ENCODE measurements around the gene SORT1. TPM values are rescaled to one million over a fixed set of nuclear protein-coding genes. Genes with fewer than 3 reads are reported as not detected.

SORT1 gene
- total and polyA plus RNA-seq, 2 of the 8 experiments (the other 6 are each of a cell fraction or from before 2014, with no cell fraction given), result 18.7 to 69.6 TPM

DNA sequence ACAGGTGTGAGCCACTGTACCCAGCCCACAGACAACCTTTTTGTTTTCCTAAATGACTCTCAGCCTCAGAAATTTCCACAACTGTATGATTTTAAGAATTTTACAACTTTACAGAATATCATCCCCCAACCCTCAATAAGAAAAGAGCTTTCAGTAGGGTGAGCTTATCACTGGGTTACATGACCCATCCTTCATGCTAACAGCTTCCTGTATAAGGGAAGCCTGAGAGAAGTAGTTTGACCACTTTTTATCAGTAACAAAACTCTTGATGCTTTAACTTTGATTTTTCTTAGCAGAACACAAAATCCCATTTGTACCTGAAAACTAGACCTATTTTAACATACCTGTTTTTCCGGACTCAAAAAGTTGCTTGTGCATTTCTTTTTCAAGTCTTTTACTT lies 81.2 kb downstream of the SORT1 start (continued):
- TF ChIP-seq, protein P1, sequence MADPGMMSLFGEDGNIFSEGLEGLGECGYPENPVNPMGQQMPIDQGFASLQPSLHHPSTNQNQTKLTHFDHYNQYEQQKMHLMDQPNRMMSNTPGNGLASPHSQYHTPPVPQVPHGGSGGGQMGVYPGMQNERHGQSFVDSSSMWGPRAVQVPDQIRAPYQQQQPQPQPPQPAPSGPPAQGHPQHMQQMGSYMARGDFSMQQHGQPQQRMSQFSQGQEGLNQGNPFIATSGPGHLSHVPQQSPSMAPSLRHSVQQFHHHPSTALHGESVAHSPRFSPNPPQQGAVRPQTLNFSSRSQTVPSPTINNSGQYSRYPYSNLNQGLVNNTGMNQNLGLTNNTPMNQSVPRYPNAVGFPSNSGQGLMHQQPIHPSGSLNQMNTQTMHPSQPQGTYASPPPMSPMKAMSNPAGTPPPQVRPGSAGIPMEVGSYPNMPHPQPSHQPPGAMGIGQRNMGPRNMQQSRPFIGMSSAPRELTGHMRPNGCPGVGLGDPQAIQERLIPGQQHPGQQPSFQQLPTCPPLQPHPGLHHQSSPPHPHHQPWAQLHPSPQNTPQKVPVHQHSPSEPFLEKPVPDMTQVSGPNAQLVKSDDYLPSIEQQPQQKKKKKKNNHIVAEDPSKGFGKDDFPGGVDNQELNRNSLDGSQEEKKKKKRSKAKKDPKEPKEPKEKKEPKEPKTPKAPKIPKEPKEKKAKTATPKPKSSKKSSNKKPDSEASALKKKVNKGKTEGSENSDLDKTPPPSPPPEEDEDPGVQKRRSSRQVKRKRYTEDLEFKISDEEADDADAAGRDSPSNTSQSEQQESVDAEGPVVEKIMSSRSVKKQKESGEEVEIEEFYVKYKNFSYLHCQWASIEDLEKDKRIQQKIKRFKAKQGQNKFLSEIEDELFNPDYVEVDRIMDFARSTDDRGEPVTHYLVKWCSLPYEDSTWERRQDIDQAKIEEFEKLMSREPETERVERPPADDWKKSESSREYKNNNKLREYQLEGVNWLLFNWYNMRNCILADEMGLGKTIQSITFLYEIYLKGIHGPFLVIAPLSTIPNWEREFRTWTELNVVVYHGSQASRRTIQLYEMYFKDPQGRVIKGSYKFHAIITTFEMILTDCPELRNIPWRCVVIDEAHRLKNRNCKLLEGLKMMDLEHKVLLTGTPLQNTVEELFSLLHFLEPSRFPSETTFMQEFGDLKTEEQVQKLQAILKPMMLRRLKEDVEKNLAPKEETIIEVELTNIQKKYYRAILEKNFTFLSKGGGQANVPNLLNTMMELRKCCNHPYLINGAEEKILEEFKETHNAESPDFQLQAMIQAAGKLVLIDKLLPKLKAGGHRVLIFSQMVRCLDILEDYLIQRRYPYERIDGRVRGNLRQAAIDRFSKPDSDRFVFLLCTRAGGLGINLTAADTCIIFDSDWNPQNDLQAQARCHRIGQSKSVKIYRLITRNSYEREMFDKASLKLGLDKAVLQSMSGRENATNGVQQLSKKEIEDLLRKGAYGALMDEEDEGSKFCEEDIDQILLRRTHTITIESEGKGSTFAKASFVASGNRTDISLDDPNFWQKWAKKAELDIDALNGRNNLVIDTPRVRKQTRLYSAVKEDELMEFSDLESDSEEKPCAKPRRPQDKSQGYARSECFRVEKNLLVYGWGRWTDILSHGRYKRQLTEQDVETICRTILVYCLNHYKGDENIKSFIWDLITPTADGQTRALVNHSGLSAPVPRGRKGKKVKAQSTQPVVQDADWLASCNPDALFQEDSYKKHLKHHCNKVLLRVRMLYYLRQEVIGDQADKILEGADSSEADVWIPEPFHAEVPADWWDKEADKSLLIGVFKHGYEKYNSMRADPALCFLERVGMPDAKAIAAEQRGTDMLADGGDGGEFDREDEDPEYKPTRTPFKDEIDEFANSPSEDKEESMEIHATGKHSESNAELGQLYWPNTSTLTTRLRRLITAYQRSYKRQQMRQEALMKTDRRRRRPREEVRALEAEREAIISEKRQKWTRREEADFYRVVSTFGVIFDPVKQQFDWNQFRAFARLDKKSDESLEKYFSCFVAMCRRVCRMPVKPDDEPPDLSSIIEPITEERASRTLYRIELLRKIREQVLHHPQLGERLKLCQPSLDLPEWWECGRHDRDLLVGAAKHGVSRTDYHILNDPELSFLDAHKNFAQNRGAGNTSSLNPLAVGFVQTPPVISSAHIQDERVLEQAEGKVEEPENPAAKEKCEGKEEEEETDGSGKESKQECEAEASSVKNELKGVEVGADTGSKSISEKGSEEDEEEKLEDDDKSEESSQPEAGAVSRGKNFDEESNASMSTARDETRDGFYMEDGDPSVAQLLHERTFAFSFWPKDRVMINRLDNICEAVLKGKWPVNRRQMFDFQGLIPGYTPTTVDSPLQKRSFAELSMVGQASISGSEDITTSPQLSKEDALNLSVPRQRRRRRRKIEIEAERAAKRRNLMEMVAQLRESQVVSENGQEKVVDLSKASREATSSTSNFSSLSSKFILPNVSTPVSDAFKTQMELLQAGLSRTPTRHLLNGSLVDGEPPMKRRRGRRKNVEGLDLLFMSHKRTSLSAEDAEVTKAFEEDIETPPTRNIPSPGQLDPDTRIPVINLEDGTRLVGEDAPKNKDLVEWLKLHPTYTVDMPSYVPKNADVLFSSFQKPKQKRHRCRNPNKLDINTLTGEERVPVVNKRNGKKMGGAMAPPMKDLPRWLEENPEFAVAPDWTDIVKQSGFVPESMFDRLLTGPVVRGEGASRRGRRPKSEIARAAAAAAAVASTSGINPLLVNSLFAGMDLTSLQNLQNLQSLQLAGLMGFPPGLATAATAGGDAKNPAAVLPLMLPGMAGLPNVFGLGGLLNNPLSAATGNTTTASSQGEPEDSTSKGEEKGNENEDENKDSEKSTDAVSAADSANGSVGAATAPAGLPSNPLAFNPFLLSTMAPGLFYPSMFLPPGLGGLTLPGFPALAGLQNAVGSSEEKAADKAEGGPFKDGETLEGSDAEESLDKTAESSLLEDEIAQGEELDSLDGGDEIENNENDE (IDR thresholded peaks at IDR 0.05; ENCODE audit: insufficient replicate concordance, low read length), result no peak
- no peak for TF ChIP-seq CEBPB (IDR thresholded peaks at IDR 0.05; ENCODE audit: low read depth, low read length)
- TF ChIP-seq FOSL1 (IDR thresholded peaks at IDR 0.05; ENCODE audit: insufficient read depth, low read depth, low read length), result no peak
- no peak for TF ChIP-seq JUND (IDR thresholded peaks at IDR 0.05; ENCODE audit: low read length)
